ENCODE measurements around the gene PLS1. TPM values are rescaled to one million over a fixed set of nuclear protein-coding genes. Genes with fewer than 3 reads are reported as not detected.

Gene PLS1
- polyA plus RNA-seq, 1 of the 3 experiments (the other 2 are of a cell fraction) = 2.9 TPM

- TF ChIP-seq REST (IDR thresholded peaks at IDR 0.05; ENCODE audit: low read depth, low read length) (no peak), FOSL2 (IDR thresholded peaks at IDR 0.05; ENCODE audit: borderline replicate concordance, low read depth) (0 out of 2 replicates have a peak, but pooled peaks have one; percentile 23), ZBTB33 (IDR thresholded peaks at IDR 0.05; ENCODE audit: borderline replicate concordance, low read depth) (no peak), NRF1 (IDR thresholded peaks at IDR 0.05; ENCODE audit: low read depth, low read length) (no peak), EZH2phosphoT487 (IDR thresholded peaks at IDR 0.05; ENCODE audit: borderline replicate concordance, low read depth) (no peak), MXI1 (IDR thresholded peaks at IDR 0.05; ENCODE audit: low read depth, low read length) (peak; percentile 25; the same call in 1 of the 2 replicates), CHD2 (IDR thresholded peaks at IDR 0.05; ENCODE audit: low read length, partially characterized antibody) (no peak)
- TF ChIP-seq, protein P1, sequence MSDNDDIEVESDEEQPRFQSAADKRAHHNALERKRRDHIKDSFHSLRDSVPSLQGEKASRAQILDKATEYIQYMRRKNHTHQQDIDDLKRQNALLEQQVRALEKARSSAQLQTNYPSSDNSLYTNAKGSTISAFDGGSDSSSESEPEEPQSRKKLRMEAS (IDR thresholded peaks at IDR 0.05; ENCODE audit: low read depth) = peak; percentile 31; the same call in 1 of the 2 replicates
Measured at GRCh38 chr3:142586803-142587406, 9.3 kb upstream of the PLS1 start (continued).

DNA sequence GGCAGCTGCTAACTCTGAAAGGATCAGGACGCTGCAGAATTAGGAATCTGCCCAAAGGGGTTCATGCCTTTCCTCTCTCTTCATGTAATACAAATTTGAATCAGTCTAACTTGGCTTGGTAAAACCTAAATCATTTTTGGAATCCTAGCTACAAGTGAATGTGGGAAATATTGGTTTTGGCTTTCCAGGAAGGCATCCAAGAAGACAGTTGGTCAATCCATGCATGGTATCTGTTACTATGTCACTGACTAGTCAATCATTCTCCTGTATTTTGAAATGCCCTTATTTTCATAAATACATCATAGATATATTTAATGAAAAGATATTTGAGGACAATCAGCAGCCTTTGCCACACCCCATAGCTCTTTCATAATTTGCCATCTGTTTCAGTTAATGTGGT lies 7.5 kb upstream of the PLS1 start:
- Histone ChIP-seq H3K27ac (ENCODE audit: low read depth in 2 of 2, low read length in 1 of 2) (no peak overlapping the region), H3K9me3 (no peaks in the 10 kb centered on the region), H3K36me3 (replicated peaks in 1 of 2; ENCODE audit: control insufficient read depth in 1 of 2, insufficient read depth in 2 of 2, low read length in 1 of 2) (no peaks in the 10 kb centered on the region), H3K9me2 (no peaks in the 10 kb centered on the region), H2AFZ (ENCODE audit: low read depth) (no peak overlapping the region), H3K4me2 (no peak overlapping the region), H3K4me3 (ENCODE audit: low read depth in 2 of 2, low read length in 1 of 2) (no peak overlapping the region), H3K79me2 (ENCODE audit: insufficient read depth) (no peaks in the 10 kb centered on the region), H3K27me3 (ENCODE audit: insufficient read depth) (no peaks in the 10 kb centered on the region), H3K4me1 (ENCODE audit: control insufficient read depth in 1 of 2, insufficient read depth in 2 of 2, low read depth in 1 of 2, low read length in 1 of 2) (no peaks in the 10 kb centered on the region), H3F3A (replicated peaks; ENCODE audit: insufficient read depth) (no peaks in the 10 kb centered on the region), H4K20me1 (ENCODE audit: insufficient read depth) (no peaks in the 10 kb centered on the region), H3K9ac (no peak overlapping the region)
- POLR2A ChIA-PET = no interaction called here
- CTCF ChIA-PET = interaction anchor here (1.8 to 3.0 kb wide), 4 partner anchors 240 to 405 kb away, joined by 9 to 22 read pairs (median 16); no protein-coding TSS in a partner anchor
- WGBS (ENCODE audit: low lambda C conversion rate) = 67% methylated on average over 1 of the region's 1 CpG
- DNase-seq = no peak
- no peak for TF ChIP-seq TAF1 (IDR thresholded peaks at IDR 0.05; ENCODE audit: borderline replicate concordance, low read depth, low read length)
- TF ChIP-seq, protein P1 (IDR thresholded peaks at IDR 0.05; ENCODE audit: low read depth) = no peak
- TF ChIP-seq FOSL2 (IDR thresholded peaks at IDR 0.05; ENCODE audit: borderline replicate concordance, low read depth) = no peak
- no peak for TF ChIP-seq TCF12 (IDR thresholded peaks at IDR 0.05)
- TF ChIP-seq MEF2A (IDR thresholded peaks at IDR 0.05; ENCODE audit: borderline replicate concordance, low read depth) = no peak
- TF ChIP-seq NFIC (IDR thresholded peaks at IDR 0.05; ENCODE audit: borderline replicate concordance) = no peak
- TF ChIP-seq RXRA (IDR thresholded peaks at IDR 0.05; ENCODE audit: borderline replicate concordance, low read depth) = no peak
- no peak for TF ChIP-seq SIN3A (IDR thresholded peaks at IDR 0.05; ENCODE audit: borderline replicate concordance, low read depth, low read length)
- no peak for TF ChIP-seq CTCF (IDR thresholded peaks at IDR 0.05)
- TF ChIP-seq REST (IDR thresholded peaks at IDR 0.05; ENCODE audit: low read depth, low read length) = no peak
- TF ChIP-seq, protein P2, sequence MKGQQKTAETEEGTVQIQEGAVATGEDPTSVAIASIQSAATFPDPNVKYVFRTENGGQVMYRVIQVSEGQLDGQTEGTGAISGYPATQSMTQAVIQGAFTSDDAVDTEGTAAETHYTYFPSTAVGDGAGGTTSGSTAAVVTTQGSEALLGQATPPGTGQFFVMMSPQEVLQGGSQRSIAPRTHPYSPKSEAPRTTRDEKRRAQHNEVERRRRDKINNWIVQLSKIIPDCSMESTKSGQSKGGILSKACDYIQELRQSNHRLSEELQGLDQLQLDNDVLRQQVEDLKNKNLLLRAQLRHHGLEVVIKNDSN (IDR thresholded peaks at IDR 0.05; ENCODE audit: borderline replicate concordance, low read depth) = no peak

All from SK-N-SH (cell line).